Fibroblast of the aortic adventitia (primary cell): ENCODE measurements around the gene BUD23. TPM values are rescaled to one million over a fixed set of nuclear protein-coding genes. Genes with fewer than 3 reads are reported as not detected.

ENCODE experiments used
- DNase-seq: peaks from one replicate; pipeline ENCODE4 v3.0.0-alpha.2; 2010; ENCODE audit warnings: low read depth
- H3K4me3 ChIP-seq: 2 replicates; pipeline ENCODE4 v1.5.1; 2011; ENCODE audit warnings: low read depth, mild to moderate bottlenecking, control low read depth, low read length, moderate library complexity
- total RNA-seq: library from RNA; depleted of rRNA; stranded (reverse); fragments of >200 nt; gene quantifications from 2 replicates; pipeline ENCODE4 v1.2.3, GENCODE V29; 2012; ENCODE audit warnings: low replicate concordance
- TF ChIP-seq, protein P1 (sequence below): IDR thresholded peaks from 2 replicates; pipeline ENCODE4 v1.5.1; 2011; ENCODE audit warnings: mild to moderate bottlenecking, low read length, control low read depth, inconsistent platforms; ENCODE audit not compliant: insufficient read depth

The BUD23 gene
- total RNA-seq, 1 donor, result 28.6 TPM

DNA sequence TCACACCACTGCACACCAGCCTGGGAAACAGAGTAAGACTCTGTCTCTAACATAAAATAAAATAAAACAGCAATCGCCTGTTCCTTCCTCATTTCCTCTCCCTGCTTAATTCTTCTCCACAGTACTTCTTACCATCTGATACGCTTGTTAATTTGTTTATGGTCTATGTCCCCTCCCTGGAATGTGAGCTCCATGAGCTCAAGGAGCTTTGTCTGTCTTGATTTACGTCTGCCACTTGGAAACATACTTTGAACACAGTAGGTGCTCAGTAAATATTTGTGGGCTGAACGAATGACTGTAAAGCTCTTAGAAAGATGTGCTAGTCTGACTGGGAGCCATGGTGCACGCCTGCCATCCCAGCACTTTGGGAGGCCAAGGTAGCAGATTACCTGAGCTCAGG, 45.2 kb downstream of the BUD23 start:
- DNase-seq, result no peak
- TF ChIP-seq, protein P1, sequence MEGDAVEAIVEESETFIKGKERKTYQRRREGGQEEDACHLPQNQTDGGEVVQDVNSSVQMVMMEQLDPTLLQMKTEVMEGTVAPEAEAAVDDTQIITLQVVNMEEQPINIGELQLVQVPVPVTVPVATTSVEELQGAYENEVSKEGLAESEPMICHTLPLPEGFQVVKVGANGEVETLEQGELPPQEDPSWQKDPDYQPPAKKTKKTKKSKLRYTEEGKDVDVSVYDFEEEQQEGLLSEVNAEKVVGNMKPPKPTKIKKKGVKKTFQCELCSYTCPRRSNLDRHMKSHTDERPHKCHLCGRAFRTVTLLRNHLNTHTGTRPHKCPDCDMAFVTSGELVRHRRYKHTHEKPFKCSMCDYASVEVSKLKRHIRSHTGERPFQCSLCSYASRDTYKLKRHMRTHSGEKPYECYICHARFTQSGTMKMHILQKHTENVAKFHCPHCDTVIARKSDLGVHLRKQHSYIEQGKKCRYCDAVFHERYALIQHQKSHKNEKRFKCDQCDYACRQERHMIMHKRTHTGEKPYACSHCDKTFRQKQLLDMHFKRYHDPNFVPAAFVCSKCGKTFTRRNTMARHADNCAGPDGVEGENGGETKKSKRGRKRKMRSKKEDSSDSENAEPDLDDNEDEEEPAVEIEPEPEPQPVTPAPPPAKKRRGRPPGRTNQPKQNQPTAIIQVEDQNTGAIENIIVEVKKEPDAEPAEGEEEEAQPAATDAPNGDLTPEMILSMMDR, result no peak

DNA sequence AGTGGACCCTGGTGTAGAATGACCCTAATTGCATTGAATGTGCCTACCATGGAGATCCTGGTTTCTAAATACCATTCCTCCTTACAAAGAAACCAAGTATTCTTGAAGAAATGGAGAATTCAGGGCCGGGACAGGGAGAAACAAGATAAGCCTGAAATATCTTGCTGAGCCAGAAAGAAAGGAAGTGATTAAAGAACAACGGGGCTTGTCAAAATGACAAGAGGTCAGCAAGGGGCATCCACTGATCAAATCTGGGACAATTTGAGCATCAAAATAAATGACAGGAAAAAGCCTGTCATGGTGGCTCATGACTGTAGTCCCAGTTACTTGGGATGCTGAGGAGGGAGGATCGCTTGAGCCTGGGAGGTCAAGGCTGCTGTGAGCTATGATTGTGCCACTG, 47.1 kb downstream of the BUD23 start:
- H3K4me3 ChIP-seq, result no peak overlapping the region
- DNase-seq, result no peak
- TF ChIP-seq, protein P1, result no peak

More for the DNA sequence above, 45.2 kb downstream of the BUD23 start:
- no peak overlapping the region for H3K4me3 ChIP-seq

DNA sequence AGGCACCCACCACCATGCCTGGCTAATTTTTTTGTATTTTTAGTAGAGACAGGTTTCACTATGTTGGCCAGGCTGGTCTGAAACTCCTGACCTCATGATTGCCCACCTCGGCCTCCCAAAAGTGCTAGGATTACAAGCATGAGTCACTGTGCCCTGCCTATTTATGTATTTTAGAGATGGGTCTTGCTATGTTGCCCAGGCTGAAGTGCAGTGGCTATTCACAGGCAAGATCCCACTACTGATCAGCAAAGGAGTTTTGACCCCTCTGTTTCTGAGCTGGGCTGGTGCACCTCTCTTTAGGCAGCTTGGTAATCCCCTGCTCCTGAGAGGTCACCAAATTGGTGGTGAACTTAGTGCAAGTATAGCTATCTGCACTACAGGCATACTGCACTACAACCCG, 49.0 kb downstream of the BUD23 start:
- no peak for DNase-seq
- TF ChIP-seq, protein P1, result no peak

DNA sequence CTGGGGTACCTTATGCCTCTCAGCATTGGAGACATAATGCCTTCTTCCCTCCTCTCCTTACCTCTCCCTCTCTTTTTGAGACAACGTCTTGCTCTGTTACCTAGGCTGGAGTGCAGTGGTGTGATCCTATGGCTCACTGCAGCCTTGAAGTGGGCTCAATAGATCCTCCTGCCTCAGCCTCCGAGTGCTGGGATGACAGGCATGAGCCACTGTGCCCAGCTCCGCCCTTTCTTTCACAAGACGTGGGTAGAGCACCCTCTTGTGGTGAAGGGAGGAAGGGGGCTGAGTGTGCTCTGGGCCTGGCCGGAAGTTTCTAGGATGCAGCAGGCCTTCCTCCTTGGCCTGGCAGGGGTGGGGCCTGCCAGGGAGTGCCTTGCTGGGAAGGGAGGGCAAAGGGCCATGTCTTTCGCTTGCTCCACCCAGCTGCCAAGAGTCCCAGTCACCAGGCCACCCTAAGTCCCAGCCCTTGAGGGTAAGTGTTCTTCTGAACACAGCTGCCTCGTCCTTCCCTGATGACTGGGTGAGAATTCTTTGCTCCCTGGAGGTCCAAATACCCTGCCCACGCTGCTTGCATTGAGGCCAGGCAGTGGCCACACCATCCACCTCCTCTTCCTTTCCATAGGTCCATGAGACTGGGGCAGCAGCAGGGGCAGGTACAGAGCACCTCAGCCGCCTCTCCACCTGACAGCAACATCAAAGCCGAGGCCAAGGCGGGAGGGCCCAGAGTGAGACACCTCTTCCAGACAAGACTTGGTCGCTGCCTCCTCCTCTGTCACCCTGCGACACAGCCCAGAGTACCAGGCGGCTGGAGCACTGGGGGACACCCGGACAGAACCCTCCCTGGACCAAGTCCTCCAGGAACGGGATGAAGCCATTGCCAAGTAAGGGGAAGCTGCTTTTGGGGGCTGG, 51.5 kb downstream of the BUD23 start:
- DNase-seq, result peak; percentile 67

More for the DNA sequence above, 49.0 kb downstream of the BUD23 start:
- no peak overlapping the region for H3K4me3 ChIP-seq

DNA sequence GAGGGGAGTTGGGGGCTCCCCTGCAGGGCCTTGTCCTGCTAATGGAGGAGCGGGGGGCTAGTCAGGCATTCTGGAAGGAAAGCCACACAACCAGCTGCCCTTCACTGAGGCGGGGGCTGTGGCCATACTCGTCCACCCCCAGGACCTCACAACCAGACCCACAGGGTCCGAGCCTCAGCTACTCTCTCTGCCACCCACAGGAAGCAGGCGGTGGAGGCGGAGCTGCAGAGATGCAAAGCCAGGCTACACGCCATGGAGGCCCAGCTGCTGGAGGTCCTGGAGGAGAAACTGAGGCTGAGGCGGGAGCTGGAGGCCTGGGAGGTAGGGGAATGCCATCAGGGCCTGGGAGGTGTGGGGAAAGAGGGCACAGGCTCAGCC, 52.1 kb downstream of the BUD23 start:
- H3K4me3 ChIP-seq, result no peak overlapping the region
- no peak for DNase-seq
- TF ChIP-seq, protein P1, result no peak

More for the DNA sequence above, 51.5 kb downstream of the BUD23 start:
- no peak overlapping the region for H3K4me3 ChIP-seq
- TF ChIP-seq, protein P1, result peak; percentile 71

DNA sequence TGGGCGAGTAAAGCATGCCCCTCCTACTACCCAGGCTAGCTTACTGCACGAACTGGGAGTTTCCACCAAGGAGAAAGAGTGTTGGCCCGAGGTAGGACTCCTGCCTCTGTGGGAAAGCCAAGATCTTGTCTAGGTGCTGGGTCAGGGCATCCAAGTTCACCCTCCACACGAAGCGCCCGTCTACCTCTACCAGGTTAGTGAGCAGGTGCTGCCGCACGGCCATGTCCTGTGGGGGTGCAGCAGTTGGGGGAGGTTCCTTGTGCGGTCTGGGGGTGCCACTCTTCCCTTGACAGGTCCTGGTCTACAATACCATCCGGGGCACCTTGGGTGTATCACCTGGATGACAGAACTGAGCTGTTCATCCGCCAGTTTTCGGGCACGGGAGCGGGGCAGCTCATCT, 53.5 kb downstream of the BUD23 start:
- no peak for DNase-seq
- TF ChIP-seq, protein P1, result no peak
- H3K4me3 ChIP-seq, result no peak overlapping the region
